ENCODE data around the gene KREMEN1. TPM values are rescaled to one million over a fixed set of nuclear protein-coding genes. Genes with fewer than 3 reads are reported as not detected.

KREMEN1 gene
- polyA plus RNA-seq, 6 donors from 2014 or later = 0.12 to 0.20 TPM; not detected in 4

GRCh38 chr22:29206372-29207242, 133.8 kb downstream of the KREMEN1 start:
- Mint-ChIP-seq H3K9me3 (peaks cover 0 to 2% (median 0%) of the 10 kb centered on the region in 7 donors), H3K27me3 (peaks cover 72 to 87% (median 84%) of the 10 kb centered on the region in 3 donors), H3K27ac (peak overlapping the region in 3 of 6 donors; percentile 38 to 49 (median 44)), H3K36me3 (no peaks in the 10 kb centered on the region), H3K4me3 (peak overlapping the region; percentile 49 to 85 (median 78)), H3K4me1 (peaks cover 25 to 62% (median 51%) of the 10 kb centered on the region in 3 donors)
- no peak for DNase-seq
- ATAC-seq (ENCODE audit: low read depth in 2 of 2) = no peak

GRCh38 chr22:29207243-29207550, 134.4 kb downstream of the KREMEN1 start:
- DNase-seq = no peak
- H3K36me3 Mint-ChIP-seq = no peaks in the 10 kb centered on the region
- no peak overlapping the region for H3K4me3 Mint-ChIP-seq
- ATAC-seq (ENCODE audit: low read depth in 2 of 2) = no peak
- H3K9me3 Mint-ChIP-seq = peaks cover 0 to 2% (median 0%) of the 10 kb centered on the region in 7 donors
- H3K4me1 Mint-ChIP-seq = peaks cover 22 to 56% (median 45%) of the 10 kb centered on the region in 3 donors
- no peak overlapping the region for H3K27ac Mint-ChIP-seq
- peaks cover 67 to 84% (median 82%) of the 10 kb centered on the region in 3 donors for H3K27me3 Mint-ChIP-seq

- peak overlapping the region in 2 of 8 donors; percentile 20 to 25 for H3K4me3 Mint-ChIP-seq
- H3K4me1 Mint-ChIP-seq = peaks cover 16 to 49% (median 39%) of the 10 kb centered on the region in 3 donors
- DNase-seq = no peak
- no peaks in the 10 kb centered on the region for H3K36me3 Mint-ChIP-seq
- H3K9me3 Mint-ChIP-seq = peaks cover 0 to 2% (median 0%) of the 10 kb centered on the region in 7 donors
- no peak overlapping the region for H3K27ac Mint-ChIP-seq
- peaks cover 63 to 81% (median 78%) of the 10 kb centered on the region in 3 donors for H3K27me3 Mint-ChIP-seq
- ATAC-seq (ENCODE audit: low read depth in 2 of 2) = no peak
These were observed 135.0 kb downstream of the KREMEN1 start for GRCh38 chr22:29207562-29208501.

GRCh38 chr22:29208502-29208862, 135.6 kb downstream of the KREMEN1 start:
- ATAC-seq (ENCODE audit: low read depth in 2 of 2) (peak; percentile 2 to 23), DNase-seq (no peak)
- H3K4me1 Mint-ChIP-seq = peaks cover 16 to 43% (median 37%) of the 10 kb centered on the region in 3 donors
- H3K36me3 Mint-ChIP-seq = no peaks in the 10 kb centered on the region
- H3K27me3 Mint-ChIP-seq = peaks cover 63 to 86% (median 74%) of the 10 kb centered on the region in 3 donors
- H3K27ac Mint-ChIP-seq = peak overlapping the region in 1 of 6 donors; percentile 61
- peaks cover 0 to 2% (median 0%) of the 10 kb centered on the region in 7 donors for H3K9me3 Mint-ChIP-seq
- peak overlapping the region in 1 of 8 donors; percentile 74 for H3K4me3 Mint-ChIP-seq

- ATAC-seq (ENCODE audit: low read depth in 2 of 2) = peak; percentile 93 to 96
- Mint-ChIP-seq H3K4me3 (peak overlapping the region in 6 of 8 donors; percentile 37 to 85 (median 54)), H3K4me1 (peaks cover 16 to 42% (median 34%) of the 10 kb centered on the region in 3 donors), H3K36me3 (no peaks in the 10 kb centered on the region), H3K27ac (peak overlapping the region in 4 of 6 donors; percentile 37 to 62 (median 58)), H3K9me3 (peaks cover 0 to 2% (median 0%) of the 10 kb centered on the region in 7 donors), H3K27me3 (peaks cover 60 to 88% (median 75%) of the 10 kb centered on the region in 3 donors)
- peak; percentile 56 for DNase-seq
These were observed 136.2 kb downstream of the KREMEN1 start for GRCh38 chr22:29208879-29209623.

- no peak for ATAC-seq (ENCODE audit: low read depth in 2 of 2)
- Mint-ChIP-seq H3K27me3 (peaks cover 60 to 88% (median 75%) of the 10 kb centered on the region in 3 donors), H3K27ac (peak overlapping the region in 3 of 6 donors; percentile 16 to 72 (median 37)), H3K9me3 (peaks cover 0 to 2% (median 0%) of the 10 kb centered on the region in 7 donors), H3K36me3 (no peaks in the 10 kb centered on the region), H3K4me1 (peaks cover 16 to 42% (median 29%) of the 10 kb centered on the region in 3 donors), H3K4me3 (peak overlapping the region in 1 of 8 donors; percentile 74)
- DNase-seq = no peak
These were observed 136.7 kb downstream of the KREMEN1 start for GRCh38 chr22:29209624-29209929.

GRCh38 chr22:29211066-29211465, 138.2 kb downstream of the KREMEN1 start:
- Mint-ChIP-seq H3K27ac (no peak overlapping the region), H3K4me3 (peak overlapping the region in 1 of 8 donors; percentile 16), H3K27me3 (peaks cover 57 to 90% (median 80%) of the 10 kb centered on the region in 3 donors), H3K36me3 (no peaks in the 10 kb centered on the region), H3K9me3 (no peaks in the 10 kb centered on the region), H3K4me1 (peaks cover 16 to 35% (median 21%) of the 10 kb centered on the region in 3 donors)
- ATAC-seq (ENCODE audit: low read depth in 2 of 2) (no peak), DNase-seq (no peak)

GRCh38 chr22:29211466-29211865, 138.6 kb downstream of the KREMEN1 start:
- Mint-ChIP-seq H3K36me3 (no peaks in the 10 kb centered on the region), H3K4me3 (no peak overlapping the region), H3K27me3 (peaks cover 57 to 90% (median 80%) of the 10 kb centered on the region in 3 donors), H3K9me3 (no peaks in the 10 kb centered on the region), H3K27ac (no peak overlapping the region), H3K4me1 (peaks cover 13 to 33% (median 17%) of the 10 kb centered on the region in 3 donors)
- DNase-seq (no peak), ATAC-seq (ENCODE audit: low read depth in 2 of 2) (no peak)

- Mint-ChIP-seq H3K36me3 (no peaks in the 10 kb centered on the region), H3K4me3 (no peak overlapping the region), H3K27ac (no peak overlapping the region), H3K4me1 (peaks cover 11 to 24% (median 16%) of the 10 kb centered on the region in 3 donors), H3K9me3 (no peaks in the 10 kb centered on the region), H3K27me3 (peaks cover 50 to 81% (median 74%) of the 10 kb centered on the region in 3 donors)
- DNase-seq (no peak), ATAC-seq (ENCODE audit: low read depth in 2 of 2) (no peak)
These were observed 139.9 kb downstream of the KREMEN1 start for GRCh38 chr22:29212743-29213142.

- peaks cover 11 to 20% (median 13%) of the 10 kb centered on the region in 3 donors for H3K4me1 Mint-ChIP-seq
- H3K27me3 Mint-ChIP-seq = peaks cover 50 to 81% (median 74%) of the 10 kb centered on the region in 3 donors
These were observed 140.7 kb downstream of the KREMEN1 start for GRCh38 chr22:29213493-29213892.

GRCh38 chr22:29214232-29214631, 141.4 kb downstream of the KREMEN1 start:
- no peak for DNase-seq
- H3K4me3 Mint-ChIP-seq = peak overlapping the region in 1 of 8 donors; percentile 19
- peak overlapping the region in 1 of 6 donors; percentile 78 for H3K27ac Mint-ChIP-seq
- peaks cover 43 to 78% (median 69%) of the 10 kb centered on the region in 3 donors for H3K27me3 Mint-ChIP-seq
- no peaks in the 10 kb centered on the region for H3K36me3 Mint-ChIP-seq
- H3K4me1 Mint-ChIP-seq = peaks cover 5 to 13% (median 6%) of the 10 kb centered on the region in 3 donors
- no peak for ATAC-seq (ENCODE audit: low read depth in 2 of 2)
- H3K9me3 Mint-ChIP-seq = no peaks in the 10 kb centered on the region

More at GRCh38 chr22:29213493-29213892, 140.7 kb downstream of the KREMEN1 start:
- Mint-ChIP-seq H3K4me3 (no peak overlapping the region), H3K9me3 (no peaks in the 10 kb centered on the region), H3K36me3 (no peaks in the 10 kb centered on the region), H3K27ac (no peak overlapping the region)
- no peak for DNase-seq
- no peak for ATAC-seq (ENCODE audit: low read depth in 2 of 2)

GRCh38 chr22:29215012-29215860, 142.4 kb downstream of the KREMEN1 start:
- Mint-ChIP-seq H3K4me3 (no peak overlapping the region), H3K4me1 (peaks cover 0 to 7% (median 0%) of the 10 kb centered on the region in 3 donors), H3K9me3 (no peaks in the 10 kb centered on the region), H3K36me3 (no peaks in the 10 kb centered on the region), H3K27me3 (peaks cover 36 to 78% (median 70%) of the 10 kb centered on the region in 3 donors), H3K27ac (no peak overlapping the region)
- no peak for DNase-seq
- ATAC-seq (ENCODE audit: low read depth in 2 of 2) = no peak

Measured in naive B cell (primary cell).